Cortex of kidney (tissue), 1 donor: Measurements from ENCODE around the gene ATP11A.

ENCODE experiments used
- DNase-seq: peaks from one replicate; lab custom pipeline; 2025; lab: John Stamatoyannopoulos, UW

ATP11A gene

GRCh38 chr13:112894673-112895481 lies 205.0 kb downstream of the ATP11A start:
- no peak for DNase-seq

GRCh38 chr13:112895521-112896465 lies 206.0 kb downstream of the ATP11A start:
- no peak for DNase-seq

GRCh38 chr13:112896736-112897602 lies 207.1 kb downstream of the ATP11A start:
- no peak for DNase-seq

- DNase-seq: no peak
Measured at GRCh38 chr13:112897603-112897955, 207.7 kb downstream of the ATP11A start.

GRCh38 chr13:112897956-112898620 lies 208.2 kb downstream of the ATP11A start:
- no peak for DNase-seq

- no peak for DNase-seq
Measured at GRCh38 chr13:112898621-112899280, 208.9 kb downstream of the ATP11A start.

GRCh38 chr13:112899281-112900225 lies 209.7 kb downstream of the ATP11A start:
- no peak for DNase-seq

GRCh38 chr13:112900226-112900600 lies 210.4 kb downstream of the ATP11A start:
- no peak for DNase-seq

GRCh38 chr13:112900691-112901091 lies 210.9 kb downstream of the ATP11A start:
- DNase-seq: no peak

GRCh38 chr13:112902101-112902651 lies 212.3 kb downstream of the ATP11A start:
- DNase-seq: no peak

- DNase-seq: no peak
Measured at GRCh38 chr13:112902669-112903068, 212.8 kb downstream of the ATP11A start.

GRCh38 chr13:112903071-112903577 lies 213.3 kb downstream of the ATP11A start:
- DNase-seq: no peak

GRCh38 chr13:112903606-112904195 lies 213.9 kb downstream of the ATP11A start:
- DNase-seq: no peak

GRCh38 chr13:112904436-112904960 lies 214.7 kb downstream of the ATP11A start:
- DNase-seq: no peak

- DNase-seq: no peak
Measured at GRCh38 chr13:112905086-112905485, 215.2 kb downstream of the ATP11A start.

- DNase-seq: no peak
Measured at GRCh38 chr13:112905619-112905989, 215.8 kb downstream of the ATP11A start.

- no peak for DNase-seq
Measured at GRCh38 chr13:112905990-112906641, 216.3 kb downstream of the ATP11A start.

GRCh38 chr13:112907286-112907685 lies 217.4 kb downstream of the ATP11A start:
- no peak for DNase-seq
